Measurements from ENCODE around the gene SCAI.

Gene SCAI

DNA sequence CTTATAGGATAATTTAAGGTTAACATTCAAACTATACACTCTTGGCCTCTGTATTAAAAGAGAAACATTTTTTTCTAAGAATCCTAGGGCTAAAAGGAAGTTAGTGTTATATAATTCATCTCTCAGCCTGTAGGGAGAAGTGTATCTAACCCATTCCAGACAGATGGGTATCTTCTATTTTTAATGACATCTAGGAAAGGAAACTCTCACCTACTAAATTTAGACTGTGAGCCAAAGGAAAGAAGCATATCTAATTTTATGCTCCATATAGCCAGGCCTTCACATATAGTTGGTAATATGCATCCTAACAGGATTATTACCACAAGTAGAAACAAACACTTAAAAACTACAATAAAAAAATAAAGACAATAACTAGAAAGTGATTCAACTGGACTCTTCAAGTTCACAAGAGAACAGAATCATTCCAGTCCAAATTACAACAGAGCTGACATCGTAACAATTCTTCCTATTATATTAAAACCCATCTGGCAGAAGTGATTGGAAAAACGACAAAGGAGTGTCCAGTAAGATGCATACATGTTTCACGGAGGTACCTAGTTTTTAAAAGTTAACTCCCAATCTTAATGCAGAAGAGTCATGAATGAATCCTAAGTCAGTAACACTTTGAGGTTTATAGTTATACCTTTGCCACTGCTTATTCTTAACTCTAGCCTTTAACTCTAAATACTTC lies 39.4 kb downstream of the SCAI start:
- TF ChIP-seq, protein P1, sequence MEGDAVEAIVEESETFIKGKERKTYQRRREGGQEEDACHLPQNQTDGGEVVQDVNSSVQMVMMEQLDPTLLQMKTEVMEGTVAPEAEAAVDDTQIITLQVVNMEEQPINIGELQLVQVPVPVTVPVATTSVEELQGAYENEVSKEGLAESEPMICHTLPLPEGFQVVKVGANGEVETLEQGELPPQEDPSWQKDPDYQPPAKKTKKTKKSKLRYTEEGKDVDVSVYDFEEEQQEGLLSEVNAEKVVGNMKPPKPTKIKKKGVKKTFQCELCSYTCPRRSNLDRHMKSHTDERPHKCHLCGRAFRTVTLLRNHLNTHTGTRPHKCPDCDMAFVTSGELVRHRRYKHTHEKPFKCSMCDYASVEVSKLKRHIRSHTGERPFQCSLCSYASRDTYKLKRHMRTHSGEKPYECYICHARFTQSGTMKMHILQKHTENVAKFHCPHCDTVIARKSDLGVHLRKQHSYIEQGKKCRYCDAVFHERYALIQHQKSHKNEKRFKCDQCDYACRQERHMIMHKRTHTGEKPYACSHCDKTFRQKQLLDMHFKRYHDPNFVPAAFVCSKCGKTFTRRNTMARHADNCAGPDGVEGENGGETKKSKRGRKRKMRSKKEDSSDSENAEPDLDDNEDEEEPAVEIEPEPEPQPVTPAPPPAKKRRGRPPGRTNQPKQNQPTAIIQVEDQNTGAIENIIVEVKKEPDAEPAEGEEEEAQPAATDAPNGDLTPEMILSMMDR (IDR thresholded peaks at IDR 0.05): no peak

DNA sequence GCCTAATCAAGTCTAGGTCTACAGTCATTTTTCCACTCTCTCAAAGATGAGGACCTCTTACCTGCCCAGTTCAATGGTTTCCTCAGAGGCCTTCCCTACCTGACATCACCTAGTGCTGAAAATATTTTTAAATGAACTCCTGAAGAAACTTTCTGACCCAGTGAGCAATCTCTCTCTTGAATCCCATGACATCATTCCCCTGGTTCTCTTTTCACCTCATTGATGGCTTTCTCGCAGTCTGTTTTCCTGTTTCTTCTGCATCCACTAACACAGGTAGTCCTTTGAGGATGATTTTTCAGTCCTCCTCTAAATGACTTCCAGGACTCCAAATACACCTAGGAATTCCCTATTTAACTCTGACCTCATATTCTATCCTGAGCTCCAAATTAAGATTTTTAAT lies 40.3 kb downstream of the SCAI start:
- TF ChIP-seq, protein P1 (IDR thresholded peaks at IDR 0.05): no peak

- TF ChIP-seq, protein P1 (IDR thresholded peaks at IDR 0.05): no peak
Measured at GRCh38 chr9:125100822-125101221, 42.5 kb downstream of the SCAI start.

DNA sequence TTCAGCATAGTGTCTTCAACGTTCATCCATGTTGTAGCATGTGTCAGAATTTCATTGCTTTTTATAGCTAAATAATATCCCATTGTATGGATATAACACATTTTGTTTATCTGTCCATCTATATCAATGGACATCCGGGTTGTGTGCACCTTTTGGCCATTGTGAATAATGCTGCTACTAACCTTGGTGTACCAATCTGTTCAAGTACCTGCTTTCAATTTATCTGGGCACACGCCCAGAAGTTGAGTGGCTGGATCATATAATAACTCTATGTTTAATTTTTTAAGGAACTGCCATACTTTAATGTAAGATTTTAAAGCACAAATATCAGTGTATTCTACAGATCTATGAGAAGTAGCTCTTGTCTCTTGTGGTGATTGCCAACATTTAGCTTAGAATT lies 43.5 kb downstream of the SCAI start:
- TF ChIP-seq, protein P1 (IDR thresholded peaks at IDR 0.05): no peak

DNA sequence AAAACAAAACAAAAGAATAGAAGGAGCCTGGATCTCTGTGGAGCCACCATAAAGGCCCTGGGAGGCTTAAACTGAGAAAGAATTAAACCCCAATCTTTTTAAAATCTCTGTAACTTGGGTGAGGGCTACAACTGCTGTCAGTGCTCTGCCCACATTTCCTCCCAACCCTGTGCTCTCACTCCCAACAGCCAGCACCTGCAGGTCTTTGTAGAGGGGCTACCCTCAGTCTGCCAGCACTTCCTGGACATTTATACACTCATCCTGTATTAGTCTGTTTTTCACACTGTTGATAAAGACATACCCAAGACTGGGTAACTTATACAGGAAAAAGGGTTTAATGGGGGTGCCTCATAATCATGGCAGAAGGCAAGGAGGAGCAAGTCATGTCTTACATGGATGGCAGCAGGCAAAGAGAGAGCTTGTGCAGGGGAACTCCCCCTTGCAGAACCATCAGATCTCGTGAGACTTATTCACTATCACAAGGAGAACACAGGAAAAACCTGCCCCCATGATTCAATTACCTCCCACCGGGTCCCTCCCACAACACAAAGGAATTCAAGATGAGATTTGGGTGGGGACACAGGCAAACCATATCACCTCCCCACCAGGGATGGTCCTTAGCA lies 47.4 kb downstream of the SCAI start:
- TF ChIP-seq, protein P1 (IDR thresholded peaks at IDR 0.05): no peak

DNA sequence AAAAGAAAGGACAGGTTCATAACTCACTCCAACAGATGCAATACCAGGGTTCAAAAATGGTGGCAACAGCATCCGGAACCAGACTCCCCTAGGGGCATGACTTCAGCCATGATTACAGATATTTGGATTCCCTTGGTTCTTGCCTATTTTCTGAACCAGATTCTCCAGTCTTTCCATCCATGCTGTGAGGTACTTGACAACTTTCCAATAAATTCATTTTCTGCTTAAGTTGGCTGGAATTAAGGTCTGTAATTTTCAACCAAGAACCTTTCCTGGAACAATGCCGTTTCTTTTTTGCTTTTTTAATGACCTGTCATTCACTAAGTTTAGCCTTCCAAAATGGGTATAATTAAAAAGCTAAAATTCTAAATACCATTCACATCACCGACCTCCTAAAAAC lies 52.2 kb downstream of the SCAI start:
- TF ChIP-seq, protein P1 (IDR thresholded peaks at IDR 0.05): no peak

DNA sequence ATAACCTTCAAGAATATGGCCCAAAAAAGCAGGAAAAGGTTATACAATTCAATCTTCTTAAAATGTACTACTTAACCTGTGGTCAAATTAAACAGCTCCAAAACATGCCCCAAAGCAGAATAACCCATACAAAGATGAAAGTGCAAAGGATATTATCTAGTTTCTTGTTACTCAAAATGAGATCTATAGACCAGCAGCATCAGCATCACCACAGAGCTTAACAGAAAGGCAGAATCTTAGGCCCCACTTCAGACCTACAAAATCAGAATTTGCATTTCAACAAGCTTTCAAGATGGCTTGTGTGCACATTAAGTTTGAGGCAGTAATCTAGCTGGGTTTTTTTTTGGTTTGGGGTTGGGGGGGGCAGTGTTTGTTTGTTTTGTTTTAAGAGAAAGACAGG lies 54.0 kb downstream of the SCAI start:
- TF ChIP-seq, protein P1 (IDR thresholded peaks at IDR 0.05): no peak

Data from LNCAP (cell line).